Fibroblast of mammary gland (primary cell): ENCODE measurements around the gene GRK5.
"Not testable (repeated sequence)": the region's sequence is repeated elsewhere in the genome, so short reads cannot be mapped to it uniquely, and the experiment has no call there.

Experiments used
- DNase-seq: peaks from one replicate; pipeline ENCODE4 v3.0.0-alpha.2; 2010; ENCODE audit warnings: low read depth
- H3K4me3 ChIP-seq: 2 replicates; pipeline ENCODE4 v1.5.1; 2011; ENCODE audit warnings: low read depth, mild to moderate bottlenecking, low read length, moderate library complexity; ENCODE audit not compliant: control insufficient read depth
- CTCF ChIP-seq: conservative IDR thresholded peaks from 2 replicates; pipeline ENCODE4 v1.5.1; 2011; ENCODE audit warnings: low read depth, low read length, inconsistent platforms; ENCODE audit not compliant: control insufficient read depth, insufficient read depth

GRK5 gene

GRCh38 chr10:119231654-119232053 lies 24.3 kb downstream of the GRK5 start:
- TF ChIP-seq CTCF: no peak
- no peak overlapping the region for H3K4me3 ChIP-seq
- no peak for DNase-seq

- DNase-seq, H3K4me3 ChIP-seq: not testable (repeated sequence)
Observed at GRCh38 chr10:119232439-119232838, 25.1 kb downstream of the GRK5 start.

- no peak for TF ChIP-seq CTCF
- H3K4me3 ChIP-seq: no peak overlapping the region
- no peak for DNase-seq
Observed at GRCh38 chr10:119233123-119233820, 25.9 kb downstream of the GRK5 start.

GRCh38 chr10:119233821-119234220 lies 26.4 kb downstream of the GRK5 start:
- TF ChIP-seq CTCF: no peak
- no peak overlapping the region for H3K4me3 ChIP-seq
- no peak for DNase-seq

- TF ChIP-seq CTCF: no peak
- no peak overlapping the region for H3K4me3 ChIP-seq
- peak; percentile 59 for DNase-seq
Observed at GRCh38 chr10:119235356-119235755, 28.0 kb downstream of the GRK5 start.

- H3K4me3 ChIP-seq: no peak overlapping the region
- TF ChIP-seq CTCF: no peak
- DNase-seq: no peak
Observed at GRCh38 chr10:119237722-119238436, 30.5 kb downstream of the GRK5 start.

- DNase-seq: peak; percentile 42
- TF ChIP-seq CTCF: no peak
- no peak overlapping the region for H3K4me3 ChIP-seq
Observed at GRCh38 chr10:119238577-119238976, 31.2 kb downstream of the GRK5 start.

- DNase-seq, H3K4me3 ChIP-seq: not testable (repeated sequence)
Observed at GRCh38 chr10:119239015-119239414, 31.6 kb downstream of the GRK5 start.

- not testable (repeated sequence) for H3K4me3 ChIP-seq, DNase-seq
Observed at GRCh38 chr10:119239630-119240029, 32.3 kb downstream of the GRK5 start.
